ENCODE results near the gene PCDHGA1.
A peak's percentile ranks its signal among the peaks of the same experiment; 100 is the strongest.
"Not testable (repeated sequence)": the region's sequence is repeated elsewhere in the genome, so short reads cannot be mapped to it uniquely, and the experiment has no call there.

The PCDHGA1 gene

DNA sequence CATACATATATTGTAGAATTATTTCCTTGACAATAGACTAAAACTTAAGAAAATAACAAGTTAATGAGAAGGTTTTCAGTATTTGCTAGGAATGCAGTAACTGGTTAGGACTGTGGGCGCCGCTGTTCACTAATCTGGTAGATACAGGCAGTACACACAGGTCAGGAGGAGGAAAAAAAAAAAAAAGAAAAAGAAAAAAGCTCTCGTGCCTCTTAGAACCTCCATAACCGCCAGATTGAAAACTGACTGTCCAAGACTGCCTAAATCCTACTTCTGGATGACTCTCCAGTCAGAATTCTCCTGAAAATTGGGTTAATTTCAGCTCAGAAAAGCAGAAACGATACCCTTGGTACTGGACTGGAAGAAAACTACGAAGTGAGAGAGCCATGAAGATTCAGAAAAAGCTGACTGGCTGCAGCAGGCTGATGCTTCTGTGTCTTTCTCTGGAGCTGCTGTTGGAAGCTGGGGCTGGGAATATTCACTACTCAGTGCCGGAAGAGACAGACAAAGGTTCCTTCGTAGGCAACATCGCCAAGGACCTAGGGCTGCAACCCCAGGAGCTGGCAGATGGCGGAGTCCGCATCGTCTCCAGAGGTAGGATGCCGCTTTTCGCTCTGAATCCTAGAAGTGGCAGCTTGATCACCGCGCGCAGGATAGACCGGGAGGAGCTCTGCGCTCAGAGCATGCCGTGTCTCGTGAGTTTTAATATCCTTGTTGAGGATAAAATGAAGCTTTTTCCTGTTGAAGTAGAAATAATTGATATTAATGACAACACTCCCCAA lies at the start of gene PCDHGA1:
TSS of gene PCDHGA1 (plus strand) at position 216 of the 782 bp plus-strand sequence.
- DNase-seq (ENCODE audit: low spot score): peak; percentile 78

DNA sequence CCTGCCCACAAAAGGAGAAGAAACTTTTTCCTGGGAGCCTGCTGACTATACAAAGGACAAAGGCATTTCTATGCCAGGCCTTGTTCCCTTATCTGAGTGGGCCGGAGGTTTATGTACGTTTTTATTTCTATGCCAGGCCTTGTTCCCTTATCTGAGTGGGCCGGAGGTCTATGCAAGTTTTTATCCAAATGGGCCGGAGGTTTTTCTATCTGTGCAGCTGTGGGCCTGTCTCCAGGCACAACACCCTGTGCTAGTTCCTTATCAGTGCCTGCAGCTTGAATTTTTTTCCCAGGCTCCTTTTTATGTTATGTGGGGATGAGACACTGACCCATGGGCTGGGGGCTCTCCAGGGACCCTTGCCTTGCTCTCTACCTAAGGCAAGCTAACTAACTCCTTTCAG lies 31.9 kb upstream of the PCDHGA1 start:
- DNase-seq (ENCODE audit: low spot score): no peak

DNA sequence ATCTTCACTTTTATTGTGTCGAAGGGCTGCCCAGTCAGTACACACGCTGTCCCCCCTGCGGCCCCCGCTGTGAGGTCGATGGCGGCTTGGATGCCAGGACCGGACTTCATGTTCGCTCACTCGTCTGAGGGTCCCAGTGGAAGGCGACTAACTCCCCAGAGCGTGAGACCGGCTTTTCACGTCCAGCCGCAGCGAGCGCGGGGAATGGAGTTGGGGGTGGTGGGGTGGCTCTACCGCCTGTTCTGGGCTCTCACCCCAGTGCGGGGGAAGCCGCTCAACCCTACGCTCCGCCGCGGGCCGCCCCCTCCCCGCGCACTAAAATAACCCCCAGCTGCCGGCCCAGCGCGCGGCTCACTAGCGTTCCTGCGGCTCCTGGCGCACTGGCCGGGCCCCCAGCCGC lies 26.6 kb upstream of the PCDHGA1 start, which contains the start of gene SLC25A2:
TSS of gene SLC25A2 (minus strand) at position 294 of the 400 bp plus-strand sequence. CDS start at position 110, 184 bp downstream.
- DNase-seq (ENCODE audit: low spot score): no peak

DNA sequence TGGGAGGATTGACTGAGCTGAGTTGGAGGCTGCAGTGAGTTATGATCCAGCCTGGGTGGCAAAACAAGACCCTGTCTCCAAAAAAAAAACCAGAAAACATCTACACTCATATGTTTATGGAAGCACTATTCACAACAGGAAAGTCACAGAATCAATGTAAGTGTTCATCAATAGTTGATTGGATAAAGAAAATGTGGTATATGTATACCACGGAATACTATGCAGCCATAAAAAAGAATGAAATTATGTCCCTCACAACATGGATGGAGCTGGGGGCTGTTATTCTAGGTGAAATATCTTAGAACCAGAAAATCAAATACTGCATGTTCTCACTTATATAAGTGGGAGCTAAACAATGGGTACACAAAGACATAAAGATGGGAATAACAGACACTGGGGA lies 23.7 kb upstream of the PCDHGA1 start:
- DNase-seq (ENCODE audit: low spot score): no peak

- no peak for DNase-seq (ENCODE audit: low spot score)
Measured at GRCh38 chr5:141313711-141314110, 16.6 kb upstream of the PCDHGA1 start.

DNA sequence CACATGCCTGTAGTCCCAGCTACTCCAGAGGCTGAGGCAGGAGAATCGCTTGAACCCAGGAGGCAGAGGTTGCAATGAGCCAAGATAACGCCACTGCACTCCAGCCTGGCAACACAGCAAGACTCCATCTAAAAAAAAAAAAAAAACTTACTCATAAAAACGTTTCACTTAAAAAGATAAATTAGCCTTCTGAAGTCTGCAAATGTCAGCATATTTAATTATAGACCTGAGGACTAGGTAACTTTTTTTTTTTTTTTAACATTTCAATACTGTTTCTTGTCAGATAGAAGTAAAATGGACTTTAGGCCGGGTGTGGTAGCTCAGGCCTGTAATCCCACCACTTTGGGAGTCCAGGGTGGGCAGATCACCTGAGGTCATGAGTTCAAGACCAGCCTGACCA lies 13.4 kb upstream of the PCDHGA1 start:
- not testable (repeated sequence) for DNase-seq (ENCODE audit: low spot score)

DNA sequence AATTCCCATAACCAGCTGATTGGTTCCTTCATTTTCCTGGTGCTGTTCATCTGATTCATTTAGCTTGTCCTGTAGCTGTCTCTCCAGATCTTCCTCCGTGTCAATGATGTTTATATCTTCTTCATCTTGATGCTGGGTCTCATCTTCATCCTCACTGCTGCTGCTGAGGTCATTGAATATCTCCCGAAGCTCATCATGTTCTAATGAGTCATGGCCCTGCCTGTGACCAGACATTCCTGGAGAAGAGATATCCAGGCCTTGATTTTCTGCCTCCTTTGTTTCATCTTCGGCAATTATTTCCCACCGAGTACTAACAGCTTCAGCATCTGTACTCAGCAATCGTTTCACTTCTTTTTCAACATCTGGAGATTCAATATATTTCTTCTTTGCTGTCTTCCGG lies 11.1 kb upstream of the PCDHGA1 start:
- DNase-seq (ENCODE audit: low spot score): no peak

DNA sequence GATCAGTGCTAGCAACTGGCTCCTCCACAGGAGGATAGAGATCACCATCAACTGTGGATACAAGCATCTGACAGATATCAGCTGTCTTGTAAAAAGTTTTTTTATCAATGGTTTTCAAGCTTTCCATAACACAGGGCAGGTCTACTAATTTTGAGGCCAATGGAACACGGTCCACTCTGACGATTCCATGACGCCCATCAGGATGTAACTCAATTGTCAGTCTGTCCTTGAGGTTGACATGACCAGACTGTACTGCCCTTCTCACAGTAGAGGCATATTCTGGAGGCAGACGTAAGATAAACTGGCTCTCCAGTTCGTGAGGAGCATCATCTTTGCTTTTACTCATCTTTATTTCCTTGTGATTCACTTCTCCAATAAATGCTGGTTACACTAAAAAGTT lies 10.6 kb upstream of the PCDHGA1 start:
- no peak for DNase-seq (ENCODE audit: low spot score)

DNA sequence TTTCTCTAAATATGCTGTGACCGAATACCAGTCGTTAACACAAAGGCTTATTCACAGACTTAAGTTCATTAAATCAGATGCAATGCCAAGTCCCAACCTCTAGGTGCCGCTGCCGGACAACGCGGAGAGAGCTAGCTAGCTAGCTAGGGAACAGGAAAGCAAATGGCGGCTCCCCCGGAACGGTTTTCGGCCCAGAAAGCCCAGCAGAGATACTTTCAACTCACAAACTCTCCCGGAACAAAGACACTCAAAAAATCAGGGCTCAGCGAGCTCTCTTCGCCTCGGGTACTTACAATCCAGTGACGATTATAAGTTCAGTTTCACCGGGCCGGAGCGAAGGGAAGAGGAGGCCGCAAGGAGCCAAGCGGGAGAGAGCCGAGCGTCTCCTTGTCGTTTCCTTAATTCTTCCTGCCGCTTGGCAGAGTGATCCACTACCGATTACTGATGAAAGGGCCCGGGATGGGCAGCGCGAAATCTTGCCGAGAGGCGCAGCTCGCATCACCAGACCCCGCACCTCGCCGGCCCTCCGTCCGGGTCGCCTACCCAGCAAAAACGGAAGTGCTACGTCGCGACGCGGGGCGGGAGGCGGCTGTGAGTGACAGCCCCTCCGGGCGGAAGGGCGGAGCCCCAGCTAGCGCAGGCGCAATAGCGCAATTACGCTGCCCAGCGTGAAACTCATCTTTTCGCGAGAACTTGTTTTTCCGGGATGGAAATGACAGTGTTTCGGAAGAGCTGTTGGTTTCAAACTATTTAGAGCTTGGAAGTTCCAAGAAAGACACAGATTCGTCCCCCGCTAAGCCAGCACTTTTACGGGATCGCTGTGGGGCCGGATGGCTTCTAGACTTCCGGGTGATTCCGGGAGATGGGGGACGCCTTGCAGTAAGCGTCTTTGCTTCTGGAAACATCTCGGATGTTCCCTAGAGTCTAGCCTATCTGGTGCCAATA lies 9.8 kb upstream of the PCDHGA1 start, which contains the start of gene TAF7:
TSS of gene TAF7 (minus strand) at position 560 of the 945 bp plus-strand sequence. CDS start 740 bp downstream, outside the sequence.
- peak; percentile 98 for DNase-seq (ENCODE audit: low spot score)

GRCh38 chr5:141322261-141322660 lies 8.1 kb upstream of the PCDHGA1 start:
- DNase-seq (ENCODE audit: low spot score): no peak

DNA sequence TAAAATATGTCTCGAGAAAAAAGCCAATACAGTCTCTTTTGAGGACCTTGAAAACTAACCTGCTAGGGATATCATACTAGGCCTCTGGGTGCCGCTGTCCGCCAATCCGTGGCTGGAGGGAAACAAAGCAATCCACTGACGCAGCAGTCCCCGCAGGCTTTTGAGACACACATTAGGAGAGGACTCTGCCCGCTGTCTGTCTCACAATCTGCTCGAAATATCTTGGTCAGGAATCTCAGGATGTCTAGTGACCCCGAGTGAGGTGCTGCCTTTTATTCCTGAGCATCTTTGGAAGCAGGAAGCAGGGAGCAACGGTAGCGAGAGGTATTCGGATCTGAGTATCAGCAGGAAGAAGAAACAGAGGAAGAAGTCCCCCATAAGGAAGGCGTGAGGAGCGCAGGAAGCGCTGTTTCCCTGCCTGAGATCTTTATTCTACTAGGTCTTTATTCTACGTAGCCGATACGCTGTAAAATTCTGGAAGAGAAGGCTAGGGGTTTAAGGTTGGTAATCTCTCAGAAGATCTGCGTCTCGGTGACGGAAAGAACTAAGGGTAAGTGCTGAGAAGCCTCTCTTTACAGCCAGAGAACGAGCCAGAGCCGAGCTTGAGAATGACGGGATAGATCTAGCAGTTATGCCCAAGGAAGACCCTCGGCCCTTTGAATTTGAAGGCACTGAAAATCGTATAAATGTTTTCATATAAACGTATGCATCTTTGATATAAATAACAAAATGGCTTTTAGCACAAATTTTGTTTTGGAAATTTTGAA lies 4.0 kb upstream of the PCDHGA1 start:
- peak; percentile 82 for DNase-seq (ENCODE audit: low spot score)

GRCh38 chr5:141328231-141328630 lies 2.1 kb upstream of the PCDHGA1 start:
- no peak for DNase-seq (ENCODE audit: low spot score)

GRCh38 chr5:141332571-141332970 lies 2.3 kb downstream of the PCDHGA1 start:
- DNase-seq (ENCODE audit: low spot score): not testable (repeated sequence)

- DNase-seq (ENCODE audit: low spot score): peak; percentile 67
Measured at GRCh38 chr5:141338538-141339306, 8.4 kb downstream of the PCDHGA1 start, which contains the start of gene PCDHGA2. TSS of gene PCDHGA2 (plus strand) at chr5:141338760.

GRCh38 chr5:141340781-141341354 lies 10.6 kb downstream of the PCDHGA1 start:
- not testable (repeated sequence) for DNase-seq (ENCODE audit: low spot score)

DNA sequence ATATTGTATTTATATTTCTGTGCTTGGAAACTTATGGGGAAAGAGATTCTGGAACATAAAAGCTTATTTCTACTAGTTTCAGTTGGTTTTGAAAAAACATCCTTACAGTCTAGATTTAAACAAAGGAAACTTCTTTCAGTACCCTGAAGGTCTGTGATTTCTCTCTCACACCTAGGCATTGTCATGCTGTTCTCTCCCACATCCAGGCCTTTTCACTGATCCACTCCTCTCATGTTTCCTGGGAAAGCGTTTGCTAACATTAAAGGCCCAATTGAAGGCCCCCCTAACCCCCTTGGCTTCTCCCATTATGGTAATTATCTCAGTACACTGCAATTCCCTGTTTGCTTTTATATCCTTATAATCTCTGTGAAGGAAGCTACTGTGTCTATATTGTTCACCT lies 12.5 kb downstream of the PCDHGA1 start:
- no peak for DNase-seq (ENCODE audit: low spot score)

DNA sequence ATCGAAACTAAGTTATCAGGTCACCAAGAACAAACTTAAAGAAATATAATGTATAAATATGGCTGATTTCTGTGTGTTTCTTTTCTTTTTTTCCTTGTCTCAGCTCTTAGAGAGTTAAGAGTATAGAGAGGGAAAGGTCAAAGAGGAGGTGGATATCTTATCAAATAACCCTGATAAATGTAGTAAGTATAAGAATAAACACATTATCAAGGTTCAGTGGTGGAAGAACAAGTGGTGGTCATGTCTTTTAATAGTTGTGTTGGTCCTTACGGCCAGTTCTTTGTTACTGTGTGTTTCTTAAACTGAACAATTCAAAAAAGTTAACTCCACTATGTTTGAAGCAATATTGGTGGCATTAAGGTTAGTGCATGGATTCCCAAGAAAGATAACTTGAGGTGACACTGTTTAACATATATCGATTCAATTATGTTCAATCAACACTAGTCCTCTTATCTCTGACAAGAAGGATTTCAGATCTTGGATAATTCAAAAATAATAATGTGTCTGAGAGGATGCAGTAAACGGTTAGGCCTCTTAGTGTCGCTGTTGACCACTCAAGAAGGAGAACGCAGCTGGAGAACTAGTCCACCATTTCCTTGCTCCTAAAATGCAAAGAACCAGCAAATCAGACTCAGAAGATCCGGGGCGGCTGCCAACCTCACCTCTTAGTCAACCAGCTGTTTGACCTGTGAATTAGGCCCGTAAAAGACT lies 13.1 kb downstream of the PCDHGA1 start, which contains the start of gene PCDHGA3:
TSS of gene PCDHGA3 (plus strand) at position 588 of the 711 bp plus-strand sequence. CDS start 205 bp downstream, outside the sequence.
- DNase-seq (ENCODE audit: low spot score): no peak

DNA sequence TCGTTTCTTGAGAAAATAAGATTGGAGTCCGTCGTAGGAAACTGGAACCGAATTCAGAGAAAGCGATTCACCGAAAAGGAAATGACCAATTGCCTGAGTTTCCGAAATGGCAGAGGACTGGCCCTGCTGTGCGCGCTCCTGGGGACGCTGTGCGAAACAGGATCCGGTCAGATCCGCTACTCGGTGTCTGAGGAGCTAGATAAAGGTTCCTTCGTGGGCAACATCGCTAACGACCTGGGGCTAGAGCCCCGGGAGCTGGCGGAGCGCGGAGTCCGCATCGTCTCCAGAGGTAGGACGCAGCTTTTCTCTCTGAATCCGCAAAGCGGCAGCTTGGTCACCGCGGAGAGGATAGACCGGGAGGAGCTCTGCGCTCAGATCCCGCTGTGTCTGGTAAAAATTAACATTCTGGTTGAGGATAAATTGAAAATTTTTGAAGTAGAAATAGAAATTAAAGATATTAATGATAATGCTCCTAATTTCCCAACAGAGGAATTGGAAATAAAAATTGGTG lies 13.7 kb downstream of the PCDHGA1 start:
- DNase-seq (ENCODE audit: low spot score): no peak

GRCh38 chr5:141345327-141345726 lies 15.0 kb downstream of the PCDHGA1 start:
- no peak for DNase-seq (ENCODE audit: low spot score)

GRCh38 chr5:141346017-141346416 lies 15.7 kb downstream of the PCDHGA1 start:
- DNase-seq (ENCODE audit: low spot score): not testable (repeated sequence)

Data from GM03348 (cell line).